PC-3 (cell line): ENCODE data around the gene MEAF6.

ENCODE experiments used
- EZH2phosphoT487 ChIP-seq: fragments of 300-600 bp; sonication (generic); IDR thresholded peaks from 2 replicates; pipeline ENCODE4 v1.6.1; 2018; ENCODE audit warnings: mild to moderate bottlenecking, antibody characterized with exemption, low read length, borderline replicate concordance
- TF ChIP-seq, protein P1 (sequence below): fragments of 300-600 bp; sonication (generic); conservative IDR thresholded peaks from 2 replicates; pipeline ENCODE4 v1.5.1; 2017; ENCODE audit warnings: antibody characterized with exemption, low read depth, mild to moderate bottlenecking, low read length

DNA sequence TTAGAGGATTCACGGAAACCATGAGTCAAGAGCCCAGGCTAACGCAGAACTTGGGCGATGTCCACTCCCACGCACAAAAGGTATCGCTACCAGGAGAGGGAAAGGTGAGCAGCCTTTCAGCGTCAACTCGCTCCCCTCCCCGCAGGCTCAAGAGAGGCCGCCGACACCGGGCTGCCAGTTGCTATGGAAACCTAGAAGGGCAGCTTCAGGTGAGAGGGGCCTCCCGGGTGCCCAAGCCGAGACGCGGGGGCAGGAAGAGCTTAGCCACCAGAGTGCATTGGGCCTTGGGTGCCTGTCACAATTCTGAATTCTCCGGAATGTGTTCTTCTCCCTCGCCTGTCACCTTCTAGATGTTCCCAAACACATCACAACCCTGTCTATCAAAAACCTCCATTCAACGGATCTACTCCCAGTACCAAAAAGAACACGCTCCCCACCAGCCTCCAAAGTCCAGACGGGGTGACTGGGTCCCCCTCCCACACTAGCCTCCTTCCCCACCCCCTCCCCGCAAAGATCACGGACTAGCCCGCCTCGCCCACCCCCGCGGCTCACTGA lies 694 bp downstream of the MEAF6 start:
- TF ChIP-seq, protein P1, sequence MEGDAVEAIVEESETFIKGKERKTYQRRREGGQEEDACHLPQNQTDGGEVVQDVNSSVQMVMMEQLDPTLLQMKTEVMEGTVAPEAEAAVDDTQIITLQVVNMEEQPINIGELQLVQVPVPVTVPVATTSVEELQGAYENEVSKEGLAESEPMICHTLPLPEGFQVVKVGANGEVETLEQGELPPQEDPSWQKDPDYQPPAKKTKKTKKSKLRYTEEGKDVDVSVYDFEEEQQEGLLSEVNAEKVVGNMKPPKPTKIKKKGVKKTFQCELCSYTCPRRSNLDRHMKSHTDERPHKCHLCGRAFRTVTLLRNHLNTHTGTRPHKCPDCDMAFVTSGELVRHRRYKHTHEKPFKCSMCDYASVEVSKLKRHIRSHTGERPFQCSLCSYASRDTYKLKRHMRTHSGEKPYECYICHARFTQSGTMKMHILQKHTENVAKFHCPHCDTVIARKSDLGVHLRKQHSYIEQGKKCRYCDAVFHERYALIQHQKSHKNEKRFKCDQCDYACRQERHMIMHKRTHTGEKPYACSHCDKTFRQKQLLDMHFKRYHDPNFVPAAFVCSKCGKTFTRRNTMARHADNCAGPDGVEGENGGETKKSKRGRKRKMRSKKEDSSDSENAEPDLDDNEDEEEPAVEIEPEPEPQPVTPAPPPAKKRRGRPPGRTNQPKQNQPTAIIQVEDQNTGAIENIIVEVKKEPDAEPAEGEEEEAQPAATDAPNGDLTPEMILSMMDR: no peak
- no peak for TF ChIP-seq EZH2phosphoT487
